8988T (cell line): ENCODE results near the gene MALT1.
"Not testable (repeated sequence)": the region's sequence is repeated elsewhere in the genome, so short reads cannot be mapped to it uniquely, and the experiment has no call there.

ENCODE experiments used
- DNase-seq: peaks from one replicate; pipeline ENCODE4 v3.0.0; 2011

The MALT1 gene

DNA sequence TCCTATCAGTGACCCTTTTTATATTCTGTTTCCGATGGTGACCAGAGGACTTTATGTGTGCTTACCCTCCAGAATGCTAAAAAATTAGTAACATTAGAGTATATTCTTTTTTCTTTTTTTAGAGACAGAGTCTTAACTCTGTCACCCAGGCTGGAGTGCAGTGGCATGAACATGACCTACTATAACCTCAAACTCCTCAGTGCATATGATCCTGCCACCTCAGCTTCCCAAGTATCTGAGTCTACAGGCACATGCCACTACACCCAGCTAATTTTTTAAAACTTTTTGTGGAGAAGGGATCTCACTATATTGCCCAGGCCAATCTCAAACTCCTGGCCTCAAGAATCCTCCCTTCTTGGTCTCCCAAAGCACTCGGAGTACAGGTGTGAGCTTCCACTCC lies 74.6 kb downstream of the MALT1 start:
- no peak for DNase-seq

DNA sequence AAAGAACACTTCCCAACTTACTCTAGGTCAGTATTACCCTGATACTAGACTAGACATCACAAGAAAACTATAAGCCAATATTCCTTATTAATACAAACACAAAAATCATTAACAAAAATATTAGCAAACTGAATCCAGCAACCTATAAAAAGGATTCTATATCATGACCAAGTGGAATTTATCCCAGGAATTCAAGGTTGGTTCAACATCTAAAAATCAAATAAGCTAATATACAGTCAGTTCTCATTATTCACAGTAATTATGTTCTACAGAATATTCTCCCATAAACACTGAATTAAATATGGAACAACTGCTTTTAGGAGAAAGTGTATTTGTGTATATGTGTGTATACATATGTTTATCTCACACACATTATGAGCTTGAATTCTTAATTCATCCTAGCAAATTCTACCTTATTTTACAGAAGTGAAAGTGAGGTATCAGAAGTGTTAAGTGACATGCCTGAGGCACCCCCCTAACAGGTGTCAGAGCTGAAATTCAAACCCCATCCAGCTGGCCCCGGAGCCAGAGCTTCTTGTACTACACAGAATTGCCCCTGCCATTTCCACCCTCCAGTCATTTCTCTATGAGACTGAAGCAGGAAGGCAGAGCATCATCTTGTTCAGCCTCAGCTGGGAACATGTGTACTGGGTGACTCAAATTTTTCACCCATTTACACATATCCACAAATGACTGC lies 77.8 kb downstream of the MALT1 start:
- DNase-seq = no peak

DNA sequence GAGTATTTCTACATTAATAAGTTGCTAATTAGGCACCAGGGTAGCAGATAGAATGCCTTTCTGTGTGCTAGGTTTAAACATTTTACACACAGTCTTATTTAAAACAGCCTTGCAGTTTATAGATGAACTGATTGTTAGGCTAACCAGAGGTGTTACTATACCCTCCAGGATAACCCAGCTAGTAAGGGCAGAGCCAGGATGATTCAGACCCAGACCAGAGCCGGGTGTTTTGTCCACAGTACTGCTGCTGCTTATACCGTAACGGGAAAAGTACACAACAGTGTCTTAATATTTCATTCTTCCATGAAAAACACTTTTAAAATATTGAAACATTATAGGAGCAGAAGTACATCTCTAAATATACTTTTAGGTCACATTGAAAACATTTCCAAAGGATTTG lies 82.7 kb downstream of the MALT1 start:
- DNase-seq = no peak

DNA sequence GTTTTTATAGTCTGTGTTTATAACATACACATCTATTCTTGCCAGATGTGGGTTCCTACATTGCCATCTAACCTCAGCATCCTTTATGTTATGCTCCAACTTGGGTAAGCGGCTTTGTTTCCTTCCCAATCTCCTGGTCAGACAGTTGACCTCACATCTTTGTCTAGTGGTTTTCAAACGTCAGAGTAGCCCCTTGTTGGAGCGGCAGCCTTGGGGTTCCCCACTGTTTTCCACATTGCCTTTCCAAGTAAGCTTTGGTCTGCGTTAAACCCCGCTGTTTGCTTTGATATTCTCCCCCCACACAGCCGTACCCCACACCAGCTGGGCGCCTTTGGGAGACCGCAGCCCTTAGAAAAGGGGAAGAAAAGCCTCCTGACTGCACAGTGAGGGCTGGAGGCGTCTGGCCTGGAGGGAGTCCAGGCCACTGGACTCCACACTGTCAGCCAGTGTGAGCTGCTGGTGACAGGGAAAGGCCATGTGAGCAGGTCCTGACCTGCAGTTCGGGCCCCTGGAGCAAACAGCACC lies 83.3 kb downstream of the MALT1 start:
- DNase-seq = no peak

DNA sequence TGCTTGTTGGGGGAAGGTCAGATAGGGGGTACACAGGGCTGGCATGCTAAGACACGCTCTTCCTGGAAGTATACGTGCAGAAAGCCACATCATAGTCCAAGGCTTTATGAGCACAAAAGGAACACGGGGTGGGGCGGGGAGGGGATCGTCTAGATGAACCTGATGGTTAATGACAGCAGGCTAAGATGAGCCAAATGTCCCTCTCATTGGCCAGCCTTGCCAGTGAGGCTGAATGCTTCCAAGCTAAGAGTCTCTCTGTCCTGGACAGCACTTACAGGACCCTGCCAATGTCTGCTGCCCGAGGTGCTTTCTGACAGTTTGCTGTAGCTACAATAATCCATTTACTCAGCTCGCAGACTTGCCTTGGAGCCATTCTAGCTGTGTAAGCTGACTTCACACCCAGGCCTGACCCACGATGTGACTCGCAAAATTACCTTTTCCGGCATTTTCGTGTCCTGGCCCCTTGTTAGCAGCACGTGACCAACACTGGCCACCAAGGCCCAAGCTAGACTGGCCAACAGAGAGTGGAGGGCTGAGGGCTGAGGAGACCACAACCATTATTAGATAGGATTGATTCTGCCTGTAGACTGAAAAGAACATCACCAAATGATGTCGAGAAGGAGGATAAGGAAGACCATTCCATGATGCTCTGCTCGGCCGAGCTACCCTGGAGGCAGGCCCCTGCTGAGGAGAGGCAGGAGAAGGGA lies 84.2 kb downstream of the MALT1 start:
- no peak for DNase-seq

DNA sequence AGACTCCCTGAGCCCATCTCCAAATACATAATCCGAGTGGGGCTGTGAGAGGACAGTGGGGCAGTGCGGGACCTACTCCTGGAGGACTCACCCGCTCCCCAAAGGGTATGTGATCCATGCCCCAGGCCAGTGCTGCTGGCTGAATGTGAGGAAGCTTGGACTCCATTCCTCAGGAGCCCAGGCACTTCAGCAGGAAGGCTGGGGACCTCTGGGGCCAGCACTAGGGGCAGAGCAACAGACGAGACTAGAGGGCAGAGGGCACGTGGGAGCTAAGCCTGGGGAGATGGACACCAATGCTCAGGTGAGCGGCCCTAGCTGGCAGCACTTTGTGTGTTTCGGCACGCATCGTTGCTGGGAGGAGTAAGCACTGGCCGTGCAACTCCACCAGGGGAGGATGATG lies 84.9 kb downstream of the MALT1 start:
- no peak for DNase-seq

DNA sequence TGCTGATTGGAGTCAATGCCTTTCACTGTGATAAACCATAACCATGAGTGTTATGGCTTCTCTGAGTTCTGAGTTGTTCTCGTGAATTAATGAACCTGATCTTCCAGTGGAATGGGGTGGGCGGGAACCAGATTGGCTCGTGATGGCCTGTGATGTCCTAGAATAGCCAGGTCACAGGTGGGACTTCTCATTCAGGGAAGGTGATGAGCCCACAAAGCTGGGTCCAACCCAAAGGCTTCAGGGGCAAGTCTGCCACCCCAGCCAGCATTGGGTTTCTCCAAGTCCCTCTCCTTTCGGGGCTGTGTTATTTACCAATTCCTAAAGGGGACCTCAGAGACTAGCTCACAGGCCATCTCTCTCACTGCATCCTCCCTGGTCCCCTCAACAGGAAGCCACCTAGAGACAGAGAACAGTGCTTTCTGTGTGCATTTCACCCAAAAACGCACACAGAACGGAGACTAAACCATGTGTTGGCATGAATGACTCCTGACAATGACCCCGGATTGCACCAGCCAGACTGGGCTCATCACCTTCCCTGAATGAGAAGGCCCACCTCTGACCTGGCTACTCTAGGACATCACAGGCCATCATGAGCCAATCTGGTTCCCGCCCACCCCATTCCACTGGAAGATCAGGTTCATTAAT lies 85.5 kb downstream of the MALT1 start:
- DNase-seq = no peak

DNA sequence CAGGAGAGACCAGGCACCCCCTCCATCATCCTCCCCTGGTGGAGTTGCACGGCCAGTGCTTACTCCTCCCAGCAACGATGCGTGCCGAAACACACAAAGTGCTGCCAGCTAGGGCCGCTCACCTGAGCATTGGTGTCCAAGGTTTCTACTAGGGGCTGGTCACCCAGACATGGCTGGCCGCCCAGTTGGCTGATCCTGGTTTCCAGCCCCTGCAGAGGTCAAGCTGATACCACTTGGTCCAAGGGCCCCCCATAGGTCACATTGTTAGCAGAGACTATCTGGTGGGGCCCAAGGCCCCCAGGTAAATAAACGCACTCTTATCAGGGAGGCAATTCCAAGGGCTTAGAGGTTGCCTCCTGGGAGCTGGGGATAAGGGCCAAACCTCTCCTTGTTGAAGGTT lies 86.1 kb downstream of the MALT1 start:
- DNase-seq = not testable (repeated sequence)

DNA sequence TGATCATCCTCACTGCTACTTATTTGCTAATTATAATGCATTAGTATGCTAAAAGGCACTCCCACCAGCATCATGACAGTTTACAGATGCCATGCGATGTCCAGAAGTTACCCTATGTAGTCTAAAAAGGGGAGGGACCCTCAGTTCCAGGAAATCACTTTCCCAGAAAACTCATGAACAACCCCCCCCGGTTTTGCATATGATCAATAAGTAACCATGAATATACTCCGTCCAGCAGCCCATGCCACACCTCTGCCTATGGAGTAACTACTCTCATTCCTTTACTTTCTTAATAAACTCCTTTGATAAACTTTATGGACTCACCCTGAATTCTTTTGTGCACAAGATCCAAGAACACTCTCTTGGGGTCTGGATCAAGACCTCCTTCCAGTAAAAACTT lies 86.8 kb downstream of the MALT1 start:
- no peak for DNase-seq

DNA sequence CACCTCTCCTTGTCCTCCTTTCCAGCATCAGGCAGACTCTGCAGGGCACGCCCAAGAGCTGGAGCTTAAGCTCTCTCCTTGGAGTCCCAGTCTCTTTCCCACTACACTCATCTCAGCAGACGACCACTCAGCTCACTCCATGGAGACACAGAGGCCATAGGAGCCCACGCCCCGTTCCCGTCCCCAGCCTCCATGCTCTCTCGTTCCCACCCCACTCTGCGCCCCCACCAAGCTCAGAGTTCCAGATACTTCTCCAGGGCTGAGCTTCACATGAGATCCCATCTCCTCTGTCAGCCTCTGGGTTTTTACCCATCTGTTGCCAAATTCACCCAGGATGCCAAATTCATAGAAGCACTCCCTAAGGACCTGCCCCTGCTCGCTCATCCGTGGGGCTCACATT lies 87.3 kb downstream of the MALT1 start:
- no peak for DNase-seq

DNA sequence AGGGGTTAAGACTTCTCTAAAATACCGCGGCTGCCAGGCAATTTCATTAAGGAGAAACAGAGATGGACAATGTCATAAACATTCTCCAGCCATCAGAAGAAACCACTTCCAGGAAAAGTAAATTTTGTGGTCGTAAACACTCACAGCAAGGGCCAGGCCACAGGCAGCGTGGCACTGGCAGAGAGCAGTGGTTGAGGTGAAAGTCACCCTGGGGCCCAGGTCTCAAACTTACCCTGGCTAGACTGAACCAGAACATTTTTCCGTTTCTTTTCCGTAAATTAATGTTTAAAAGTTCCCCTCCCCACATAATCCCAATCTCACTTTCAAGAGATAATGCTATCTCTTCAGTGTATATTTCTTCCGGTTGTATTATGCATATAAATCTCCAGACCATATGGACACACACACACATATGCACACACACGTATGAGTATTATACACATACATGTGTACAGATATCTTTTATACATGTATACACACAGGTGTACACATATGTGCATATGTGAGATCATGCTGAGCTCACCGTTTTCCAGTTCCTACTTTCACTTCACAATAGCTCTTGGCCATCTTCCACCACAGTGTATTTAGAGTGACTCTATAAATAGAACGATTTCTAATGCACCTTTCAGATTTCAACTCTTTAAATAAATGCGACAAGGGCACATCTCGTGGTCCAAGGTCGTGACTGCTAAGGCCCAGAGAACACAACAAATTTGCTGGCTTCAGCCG lies 90.1 kb downstream of the MALT1 start:
- no peak for DNase-seq

DNA sequence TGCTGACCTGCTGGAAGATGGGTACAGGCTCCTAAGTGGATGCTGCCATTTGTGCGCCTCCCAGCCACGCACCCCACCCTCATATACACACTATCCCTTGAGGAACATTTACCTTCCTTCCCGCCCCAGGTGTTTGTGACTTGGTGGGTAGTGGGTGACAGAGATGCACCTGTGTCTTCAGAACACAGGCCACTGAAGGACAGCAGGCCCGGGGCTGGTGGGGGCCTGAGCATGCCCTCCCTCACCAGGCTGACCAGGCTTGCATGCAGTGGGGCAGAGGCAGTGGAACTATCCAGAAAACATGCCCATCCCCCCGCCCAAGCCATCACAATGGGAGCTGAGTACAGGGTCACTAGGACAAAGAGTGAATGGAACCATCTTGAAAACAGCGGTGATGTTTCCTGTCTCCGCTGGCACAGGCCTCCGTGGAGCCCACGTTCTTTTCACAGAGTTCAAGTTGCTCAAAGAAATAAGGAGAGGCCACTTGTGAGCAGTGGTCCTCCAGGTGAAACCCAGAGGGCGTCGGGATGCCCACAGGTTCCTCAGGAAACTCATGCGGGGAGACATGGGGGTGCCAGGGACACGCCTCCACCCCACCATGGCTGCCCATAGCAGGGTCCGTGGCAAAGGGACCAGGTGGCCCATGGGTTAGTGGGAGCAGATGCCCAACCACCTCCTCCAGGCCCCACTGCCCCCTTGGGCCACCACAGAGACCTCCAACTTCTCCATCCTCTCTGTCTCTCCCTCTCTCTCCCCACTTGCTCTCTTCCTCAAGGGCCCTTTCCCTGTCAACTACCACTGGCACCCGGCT lies 90.9 kb downstream of the MALT1 start:
- DNase-seq = no peak

DNA sequence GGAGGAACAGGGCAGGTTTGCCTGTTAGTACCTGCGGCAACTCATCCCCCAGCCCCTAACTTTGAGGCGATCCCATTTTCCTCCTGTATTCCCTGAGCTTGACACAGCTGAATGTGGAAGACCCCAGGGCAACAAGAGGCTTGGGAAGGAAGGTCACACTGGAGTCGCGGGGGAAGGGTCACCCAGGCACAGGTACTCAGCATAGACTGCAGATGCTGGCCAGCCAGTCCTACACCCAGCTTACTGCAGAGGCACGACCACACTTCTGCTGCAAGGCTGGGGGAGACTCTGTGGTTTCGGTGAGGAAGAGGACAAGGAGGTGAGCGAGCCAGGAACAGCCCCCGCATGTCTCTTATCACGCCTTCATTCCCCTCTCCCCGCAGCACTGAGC lies 91.5 kb downstream of the MALT1 start:
- DNase-seq = no peak

DNA sequence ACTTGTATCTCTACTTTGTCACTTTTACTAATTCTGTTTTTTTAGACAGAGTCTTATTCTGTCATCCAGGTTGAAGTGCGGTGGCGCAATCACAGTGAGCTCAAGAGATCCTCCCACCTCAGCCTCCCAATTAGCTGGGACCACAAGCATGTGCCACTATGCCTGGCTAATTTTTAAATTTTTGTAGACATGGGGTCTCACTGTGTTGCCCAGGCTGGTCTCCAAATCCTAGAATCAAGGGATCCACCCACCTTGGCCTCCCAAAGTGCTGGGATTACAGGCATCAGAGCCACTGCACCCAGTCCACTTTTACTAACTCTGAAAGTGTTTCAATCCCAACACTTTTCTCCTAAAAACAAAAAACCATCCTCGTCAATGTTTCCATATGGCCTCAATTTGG lies 94.9 kb downstream of the MALT1 start:
- DNase-seq = no peak

DNA sequence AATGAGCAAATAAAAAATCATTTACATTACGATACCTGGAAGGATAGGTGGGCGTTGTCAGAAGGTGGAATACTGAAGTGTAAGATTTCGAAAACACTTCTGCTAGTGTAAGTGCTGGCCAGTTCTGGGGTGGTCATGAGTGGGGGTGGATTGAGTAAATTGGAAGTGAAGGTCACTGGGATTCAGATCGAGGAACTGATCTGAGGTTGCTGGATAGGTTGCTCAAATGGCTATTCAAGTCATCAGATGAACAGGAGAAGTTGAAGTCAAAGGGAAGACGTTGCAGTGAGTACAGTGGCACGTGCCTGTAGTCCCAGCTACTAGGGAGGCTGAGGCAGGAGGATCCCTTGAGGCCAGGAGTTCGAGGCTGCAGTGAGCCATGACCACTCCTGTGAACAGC lies 95.7 kb downstream of the MALT1 start:
- no peak for DNase-seq

DNA sequence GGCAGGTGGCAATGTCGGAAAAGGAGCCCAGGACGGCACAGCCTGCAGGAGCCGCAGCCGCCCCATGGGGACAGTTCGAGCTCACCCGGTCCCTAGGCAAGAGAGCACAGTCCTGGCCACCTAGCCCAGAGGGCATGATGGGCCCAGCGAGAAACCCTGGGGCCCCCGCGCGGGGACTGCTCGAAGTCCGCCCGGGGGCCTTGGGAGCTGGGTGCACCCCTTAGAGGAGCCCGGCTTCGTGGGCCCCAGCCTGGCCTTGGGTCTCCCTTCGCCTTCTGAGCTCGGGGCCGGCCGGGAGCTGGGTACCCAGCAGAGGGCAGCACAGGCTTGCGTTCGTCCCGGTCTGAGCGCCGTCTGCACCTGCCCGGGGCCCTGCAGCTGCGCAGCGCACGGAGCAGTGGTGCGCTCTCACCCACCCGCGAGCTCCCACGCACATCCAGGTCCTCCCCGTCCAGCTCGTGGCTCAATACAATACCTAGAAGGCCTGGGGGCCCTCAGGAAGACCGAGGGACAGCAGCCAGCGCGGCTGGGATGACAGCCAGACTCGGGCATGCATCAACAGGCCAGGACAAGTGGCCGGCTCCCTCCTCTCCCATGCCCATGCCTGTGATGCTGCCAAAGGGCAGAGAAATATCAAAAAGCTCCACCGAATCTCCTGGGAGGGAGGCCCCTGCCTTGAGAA lies 97.2 kb downstream of the MALT1 start:
- peak; percentile 45 for DNase-seq

DNA sequence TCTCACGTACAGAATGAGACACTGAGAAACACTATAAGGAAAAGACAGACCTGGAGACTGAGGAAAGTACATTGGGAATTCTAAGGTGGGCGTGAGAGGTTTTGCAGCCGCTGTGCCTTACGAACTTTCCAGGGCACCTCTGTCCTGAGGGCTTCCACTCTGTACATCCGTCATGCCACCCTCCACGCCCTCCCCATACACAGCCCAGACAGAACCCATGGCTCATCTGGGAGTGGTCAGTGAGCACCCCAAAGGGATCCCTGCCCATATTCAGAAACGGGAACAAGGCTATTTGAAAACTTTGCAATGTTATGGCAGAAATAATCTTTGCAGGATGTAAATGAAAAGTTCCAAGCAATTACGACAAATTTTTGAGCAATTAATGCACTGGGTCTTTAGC lies 98.1 kb downstream of the MALT1 start:
- DNase-seq = no peak

DNA sequence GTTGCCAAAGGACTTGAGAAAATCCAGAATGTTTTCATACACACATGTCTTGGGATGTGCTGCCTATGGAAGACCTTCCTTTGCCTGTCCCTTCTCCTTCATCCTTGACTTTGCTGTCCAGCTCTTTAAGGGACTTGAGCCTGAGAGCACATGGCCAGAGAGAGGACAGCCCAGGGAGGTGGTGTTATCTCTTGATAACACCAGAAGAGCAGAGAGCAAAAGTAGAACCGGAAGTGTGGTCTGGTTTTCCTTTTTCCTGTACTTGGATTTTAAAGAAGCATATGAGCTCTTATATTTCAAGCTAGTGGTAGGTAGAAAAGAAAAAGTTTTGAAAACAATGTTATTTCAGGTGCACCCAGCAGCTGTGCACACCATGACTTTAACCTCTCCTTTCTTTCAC lies 99.3 kb downstream of the MALT1 start:
- DNase-seq = no peak

DNA sequence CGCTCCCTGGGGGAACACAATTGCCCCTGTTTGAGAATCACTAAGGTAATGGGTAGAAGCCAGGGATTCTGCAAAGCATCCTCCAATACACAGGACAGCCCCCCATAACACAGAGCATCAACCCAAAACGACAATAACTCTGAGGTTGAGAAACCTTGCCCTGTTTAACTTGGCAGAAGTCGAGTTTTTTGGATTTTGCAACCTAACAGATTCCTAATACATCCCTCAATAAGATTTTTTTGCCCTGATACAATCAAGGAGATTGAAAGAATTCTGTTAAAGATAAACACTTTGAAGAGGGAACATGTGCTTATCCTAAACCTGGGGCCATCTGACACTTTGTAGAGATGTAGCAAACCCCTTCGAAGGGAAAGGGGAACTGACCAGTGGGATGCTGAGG lies 100.9 kb downstream of the MALT1 start:
- no peak for DNase-seq

DNA sequence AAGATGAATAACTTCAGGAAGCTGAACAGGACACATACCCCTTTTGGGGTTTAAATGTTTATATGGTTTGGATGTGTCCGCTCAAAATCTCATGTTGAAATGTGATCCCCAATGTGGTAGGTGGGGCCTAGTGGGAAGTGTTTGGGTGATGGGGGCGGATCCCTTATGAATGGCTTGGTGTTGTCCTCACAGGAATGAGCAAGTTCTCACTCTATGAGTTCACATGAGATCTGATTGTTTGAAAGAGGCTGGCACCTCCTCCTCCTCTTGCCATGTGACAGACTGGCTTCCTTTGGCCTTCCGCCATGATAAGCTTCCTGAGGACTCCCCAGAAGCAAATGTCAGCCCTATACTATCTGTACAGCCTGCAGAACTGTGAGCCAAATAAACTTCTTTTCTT lies 104.8 kb downstream of the MALT1 start:
- DNase-seq = no peak

DNA sequence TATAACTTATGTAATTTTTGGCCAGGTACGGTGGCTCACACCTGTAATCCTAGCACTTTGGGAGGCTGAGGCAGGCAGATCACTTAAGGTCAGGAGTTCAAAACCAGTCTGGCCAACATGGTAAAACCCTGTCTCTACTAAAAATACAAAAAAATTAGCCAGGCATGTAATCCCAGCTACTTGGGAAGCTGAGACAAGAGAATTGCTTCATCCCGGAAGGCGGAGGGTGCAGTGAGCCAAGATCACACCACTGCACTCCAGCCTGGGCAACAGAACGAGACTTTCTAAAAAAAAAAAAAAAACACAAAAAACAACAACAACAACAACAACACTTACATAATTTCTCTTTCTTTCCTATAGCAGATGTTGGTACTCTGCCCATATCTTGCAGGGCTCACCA lies 105.3 kb downstream of the MALT1 start:
- DNase-seq = not testable (repeated sequence)

DNA sequence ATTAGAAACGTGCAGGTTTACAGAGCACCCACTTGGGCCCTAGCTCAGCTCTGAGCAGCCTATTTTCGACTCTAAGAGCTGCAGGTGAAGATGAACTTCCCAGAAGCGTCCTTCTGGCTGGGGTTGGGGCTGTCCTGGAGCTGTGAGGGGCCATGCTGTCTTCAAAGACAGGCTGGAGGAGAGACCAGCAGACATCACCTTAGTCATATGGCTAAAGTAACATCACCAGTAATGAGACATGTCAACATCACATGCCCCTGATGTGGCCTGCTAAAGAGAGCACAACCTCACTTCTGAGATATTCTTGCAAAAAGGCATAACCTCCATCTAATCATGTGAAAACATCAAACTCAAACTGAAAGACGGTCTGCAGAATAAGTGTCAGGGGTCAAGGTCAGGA lies 106.2 kb downstream of the MALT1 start:
- no peak for DNase-seq
